Fibroblast of villous mesenchyme (primary cell): ENCODE data around the gene CACNA1C. TPM values are rescaled to one million over a fixed set of nuclear protein-coding genes. Genes with fewer than 3 reads are reported as not detected.

ENCODE experiments used
- DNase-seq: peaks from one replicate; pipeline ENCODE4 v3.0.0-alpha.2; 2010; ENCODE audit warnings: low read depth
- H3K4me3 ChIP-seq: 2 replicates; pipeline ENCODE4 v1.5.1; 2011; ENCODE audit warnings: low read depth, mild to moderate bottlenecking, low read length
- CTCF ChIP-seq: IDR thresholded peaks from 2 replicates; pipeline ENCODE4 v1.5.1; 2012; ENCODE audit warnings: low read depth, mild to moderate bottlenecking, low read length; ENCODE audit not compliant: insufficient read depth
- total RNA-seq: library from RNA; depleted of rRNA; stranded (reverse); fragments of >200 nt; gene quantifications from 2 replicates; pipeline ENCODE4 v1.2.3, GENCODE V29; 2012

Gene CACNA1C
- total RNA-seq, 1 donor, result 11.7 TPM

GRCh38 chr12:2301531-2302461 lies 249.0 kb downstream of the CACNA1C start:
- peak; percentile 42 for DNase-seq
- no peak for TF ChIP-seq CTCF
- no peak overlapping the region for H3K4me3 ChIP-seq

GRCh38 chr12:2302711-2303580 lies 250.2 kb downstream of the CACNA1C start:
- DNase-seq, result no peak
- no peak overlapping the region for H3K4me3 ChIP-seq
- TF ChIP-seq CTCF, result no peak

- DNase-seq, result no peak
- TF ChIP-seq CTCF, result no peak
These were observed 251.4 kb downstream of the CACNA1C start for GRCh38 chr12:2304223-2304622.

GRCh38 chr12:2306012-2306411 lies 253.2 kb downstream of the CACNA1C start:
- H3K4me3 ChIP-seq, result no peak overlapping the region
- DNase-seq, result no peak
- TF ChIP-seq CTCF, result no peak

More at GRCh38 chr12:2304223-2304622, 251.4 kb downstream of the CACNA1C start:
- H3K4me3 ChIP-seq, result no peak overlapping the region

- no peak for DNase-seq
- no peak for TF ChIP-seq CTCF
- no peak overlapping the region for H3K4me3 ChIP-seq
These were observed 253.9 kb downstream of the CACNA1C start for GRCh38 chr12:2306735-2307134.

- no peak for TF ChIP-seq CTCF
- no peak for DNase-seq
- H3K4me3 ChIP-seq, result no peak overlapping the region
These were observed 254.8 kb downstream of the CACNA1C start for GRCh38 chr12:2307550-2307949.
